Spleen (tissue), 11 donors: Measurements from ENCODE around the gene RANBP9. TPM values are rescaled to one million over a fixed set of nuclear protein-coding genes. Genes with fewer than 3 reads are reported as not detected.

Source experiments
- DNase-seq: peaks from one replicate; pipeline ENCODE4 v3.0.0-alpha.2; 2020
- H3K27ac ChIP-seq, 8 donors: fragments of 200-600 bp; sonication (generic) in 7 of 8; 1 replicate in 4 of 8; 2 replicates in 4 of 8; pipeline versions ENCODE4 v1.5.0 to v1.8.0; 2016 to 2021; ENCODE audit warnings: inconsistent platforms in 4 of 8, mild to moderate bottlenecking in 4 of 8, moderate library complexity in 1 of 8
- H3K27me3 ChIP-seq, 7 donors: fragments of 200-600 bp; sonication (generic) in 6 of 7; replicated peaks in 1 of 7; 1 replicate in 4 of 7; 2 replicates in 3 of 7; pipeline versions ENCODE4 v1.5.0 to v1.8.0; 2016 to 2021; ENCODE audit warnings: inconsistent platforms in 3 of 7, mild to moderate bottlenecking in 1 of 7
- H3K36me3 ChIP-seq, 6 donors: fragments of 200-600 bp; sonication (generic) in 5 of 6; 1 replicate in 4 of 6; 2 replicates in 2 of 6; pipeline versions ENCODE4 v1.5.0 to v1.8.0; 2016 to 2021; ENCODE audit warnings: inconsistent platforms in 2 of 6
- H3K4me1 ChIP-seq, 6 donors: fragments of 200-600 bp; sonication (generic) in 5 of 6; 1 replicate in 3 of 6; 2 replicates in 3 of 6; pipeline versions ENCODE4 v1.5.0 to v1.8.0; 2016 to 2021; ENCODE audit warnings: inconsistent platforms in 3 of 6
- H3K4me3 ChIP-seq, 8 donors: fragments of 200-600 bp; sonication (generic) in 7 of 8; 1 replicate in 4 of 8; 2 replicates in 4 of 8; pipeline versions ENCODE4 v1.5.0 to v1.8.0; 2016 to 2021; ENCODE audit warnings: inconsistent platforms in 4 of 8, mild to moderate bottlenecking in 4 of 8, moderate library complexity in 2 of 8
- H3K9me3 ChIP-seq, 8 donors: fragments of 200-600 bp; sonication (generic) in 7 of 8; 1 replicate in 4 of 8; 2 replicates in 4 of 8; pipeline versions ENCODE4 v1.5.0 to v1.8.0; 2016 to 2021; ENCODE audit warnings: inconsistent platforms in 4 of 8
- CTCF ChIP-seq, 11 experiments: fragments of 200-600 bp in 7 of 11; fragments of 450-650 bp in 4 of 11; sonication (generic) in 4 of 11; IDR thresholded peaks in 8 of 11; conservative IDR thresholded peaks in 3 of 11; 1 replicate in 7 of 11; 2 replicates in 4 of 11; pipeline versions ENCODE4 v1.4.0 to v1.8.0; 2016 to 2021; ENCODE audit warnings: antibody characterized with exemption in 11 of 11, inconsistent platforms in 4 of 11, mild to moderate bottlenecking in 1 of 11
- POLR2A ChIP-seq, 3 donors: fragments of 450-650 bp; IDR thresholded peaks; one replicate each; pipeline ENCODE4 v1.5.1; 2017; ENCODE audit warnings: antibody characterized with exemption in 3 of 3, mild to moderate bottlenecking in 1 of 3
- POLR2AphosphoS5 ChIP-seq, 3 donors: sonication (generic); formaldehyde crosslinking; IDR thresholded peaks; one replicate each; pipeline ENCODE4 v1.5.1; 2017; ENCODE audit warnings: antibody characterized with exemption in 3 of 3
- WGBS, 5 donors: extraction: QIAGEN DNeasy Blood & Tissue Kit in 3 of 5; methylation state at CpG; one replicate each; pipeline versions ENCODE4 v1.1.5 to v1.1.7; 2013 to 2018; 5-methylcytosine and 5-hydroxymethylcytosine counted together
- intact Hi-C: fragments of 100-400 bp; cut with DNase I; formaldehyde crosslinking; loops from one replicate; pipeline ENCODE4 v1.15.0; 2023; ENCODE audit warnings: low total_unique reads
- polyA plus RNA-seq, 3 donors: library from polyadenylated mRNA; stranded (reverse); fragments of 200-250 nt; gene quantifications; one replicate each; pipeline ENCODE4 v1.2.1, GENCODE V29; 2013
- total RNA-seq, 7 donors: library from RNA; depleted of rRNA in 3 of 7; stranded (reverse); fragments of >200 nt in 3 of 7; fragmentation: NEBNext Ultra II Directional in 4 of 7; extraction: Animal tissue kit (Norgen Biotek cat#: 25700) in 4 of 7; gene quantifications; one replicate each; pipeline versions ENCODE4 v1.1.0 to v1.2.1, GENCODE V29; 2016 to 2021
- donor health status: healthy with polysubstance abuse.
- donor health status: DM: no; HTN: no; CAD: no; lungs with moderate emphysema.
- donor health status: DM: no; HTN: no; CAD: no.
- donor health status: Bipolar disorder and iron deficiency.
- donor health status: healthy.
- donor health status: DM: no; HTN: no; CAD: no.
- donor health status: DM: yes; HTN: yes; CAD: no.

Gene RANBP9
- total and polyA plus RNA-seq, 10 donors: 13.4 to 41.8 (median 34.6) TPM

GRCh38 chr6:13716955-13717295 is 5.3 kb upstream of the RANBP9 start:
- Histone ChIP-seq H3K36me3 (no peaks in the 10 kb centered on the region), H3K27me3 (no peaks in the 10 kb centered on the region), H3K27ac (no peak overlapping the region), H3K4me3 (no peak overlapping the region), H3K9me3 (no peaks in the 10 kb centered on the region), H3K4me1 (peaks cover 5 to 14% (median 11%) of the 10 kb centered on the region in 6 donors)
- TF ChIP-seq POLR2AphosphoS5 (IDR thresholded peaks at IDR 0.05) (no peak), POLR2A (IDR thresholded peaks at IDR 0.05) (no peak), CTCF (IDR thresholded peaks at IDR 0.05 in 8 of 11, conservative IDR thresholded peaks at IDR 0.05 in 3 of 11) (no peak)
- intact Hi-C loops: no loop called here
- peak; percentile 75 for DNase-seq
- 89 to 98% (median 94%) methylated on average over 10 to 22 of the region's 22 CpGs for WGBS, 5 donors

- no peaks in the 10 kb centered on the region for H3K36me3 ChIP-seq
- H3K27me3 ChIP-seq: no peaks in the 10 kb centered on the region
- H3K4me3 ChIP-seq: no peak overlapping the region
- TF ChIP-seq POLR2A (IDR thresholded peaks at IDR 0.05): no peak
- no peak for TF ChIP-seq CTCF (IDR thresholded peaks at IDR 0.05 in 8 of 11, conservative IDR thresholded peaks at IDR 0.05 in 3 of 11)
- TF ChIP-seq POLR2AphosphoS5 (IDR thresholded peaks at IDR 0.05): no peak
- H3K9me3 ChIP-seq: no peaks in the 10 kb centered on the region
- DNase-seq: peak; percentile 76
- no peak overlapping the region for H3K27ac ChIP-seq
- intact Hi-C loops: no loop called here
- WGBS, 5 donors: 93 to 98% (median 95%) methylated on average over 20 to 39 of the region's 39 CpGs
- H3K4me1 ChIP-seq: peaks cover 5 to 14% (median 11%) of the 10 kb centered on the region in 6 donors
Observed at GRCh38 chr6:13716225-13716954, 4.8 kb upstream of the RANBP9 start.

GRCh38 chr6:13715444-13715883 is 3.8 kb upstream of the RANBP9 start:
- 28 to 86% (median 57%) methylated on average over 3 of the region's 3 CpGs for WGBS, 5 donors
- no peaks in the 10 kb centered on the region for H3K27me3 ChIP-seq
- H3K9me3 ChIP-seq: no peaks in the 10 kb centered on the region

More at GRCh38 chr6:13715444-13715883, 3.8 kb upstream of the RANBP9 start:
- TF ChIP-seq POLR2AphosphoS5 (IDR thresholded peaks at IDR 0.05) (no peak), POLR2A (IDR thresholded peaks at IDR 0.05) (no peak), CTCF (IDR thresholded peaks at IDR 0.05 in 8 of 11, conservative IDR thresholded peaks at IDR 0.05 in 3 of 11) (no peak)
- H3K4me3 ChIP-seq: no peak overlapping the region
- no peak for DNase-seq
- H3K4me1 ChIP-seq: peaks cover 5 to 17% (median 11%) of the 10 kb centered on the region in 6 donors
- H3K27ac ChIP-seq: no peak overlapping the region
- intact Hi-C loops: no loop called here
- no peaks in the 10 kb centered on the region for H3K36me3 ChIP-seq
